GM06990 (cell line): ENCODE results near the gene TLE1.

Experiments used
- DNase-seq: peaks from one replicate; pipeline ENCODE4 v3.0.0-alpha.2; 2011; ENCODE audit not compliant: insufficient read length; ENCODE audit errors: extremely low read depth
- H3K27me3 ChIP-seq: replicated peaks from 2 replicates; pipeline ENCODE4 v1.6.0; 2011; ENCODE audit warnings: low read length; ENCODE audit not compliant: control insufficient read depth, insufficient read depth
- H3K36me3 ChIP-seq: 2 replicates; pipeline ENCODE4 v1.5.1; 2011; ENCODE audit warnings: low read length; ENCODE audit not compliant: control insufficient read depth, insufficient read depth
- H3K4me3 ChIP-seq: replicated peaks from 2 replicates; pipeline ENCODE4 v1.5.1; 2011; ENCODE audit warnings: low read depth, mild to moderate bottlenecking, control low read depth, low read length
- TF ChIP-seq, protein P1 (sequence below): IDR thresholded peaks from 2 replicates; pipeline ENCODE4 v1.5.1; 2011; ENCODE audit warnings: low read length, control low read depth, mild to moderate bottlenecking, inconsistent platforms; ENCODE audit not compliant: insufficient read depth, poor library complexity, severe bottlenecking

Gene TLE1

GRCh38 chr9:81653240-81653639, 36.1 kb downstream of the TLE1 start:
- Histone ChIP-seq H3K4me3 (no peak overlapping the region), H3K27me3 (no peaks in the 10 kb centered on the region), H3K36me3 (no peaks in the 10 kb centered on the region)
- DNase-seq, result no peak
- TF ChIP-seq, protein P1, sequence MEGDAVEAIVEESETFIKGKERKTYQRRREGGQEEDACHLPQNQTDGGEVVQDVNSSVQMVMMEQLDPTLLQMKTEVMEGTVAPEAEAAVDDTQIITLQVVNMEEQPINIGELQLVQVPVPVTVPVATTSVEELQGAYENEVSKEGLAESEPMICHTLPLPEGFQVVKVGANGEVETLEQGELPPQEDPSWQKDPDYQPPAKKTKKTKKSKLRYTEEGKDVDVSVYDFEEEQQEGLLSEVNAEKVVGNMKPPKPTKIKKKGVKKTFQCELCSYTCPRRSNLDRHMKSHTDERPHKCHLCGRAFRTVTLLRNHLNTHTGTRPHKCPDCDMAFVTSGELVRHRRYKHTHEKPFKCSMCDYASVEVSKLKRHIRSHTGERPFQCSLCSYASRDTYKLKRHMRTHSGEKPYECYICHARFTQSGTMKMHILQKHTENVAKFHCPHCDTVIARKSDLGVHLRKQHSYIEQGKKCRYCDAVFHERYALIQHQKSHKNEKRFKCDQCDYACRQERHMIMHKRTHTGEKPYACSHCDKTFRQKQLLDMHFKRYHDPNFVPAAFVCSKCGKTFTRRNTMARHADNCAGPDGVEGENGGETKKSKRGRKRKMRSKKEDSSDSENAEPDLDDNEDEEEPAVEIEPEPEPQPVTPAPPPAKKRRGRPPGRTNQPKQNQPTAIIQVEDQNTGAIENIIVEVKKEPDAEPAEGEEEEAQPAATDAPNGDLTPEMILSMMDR, result no peak

DNA sequence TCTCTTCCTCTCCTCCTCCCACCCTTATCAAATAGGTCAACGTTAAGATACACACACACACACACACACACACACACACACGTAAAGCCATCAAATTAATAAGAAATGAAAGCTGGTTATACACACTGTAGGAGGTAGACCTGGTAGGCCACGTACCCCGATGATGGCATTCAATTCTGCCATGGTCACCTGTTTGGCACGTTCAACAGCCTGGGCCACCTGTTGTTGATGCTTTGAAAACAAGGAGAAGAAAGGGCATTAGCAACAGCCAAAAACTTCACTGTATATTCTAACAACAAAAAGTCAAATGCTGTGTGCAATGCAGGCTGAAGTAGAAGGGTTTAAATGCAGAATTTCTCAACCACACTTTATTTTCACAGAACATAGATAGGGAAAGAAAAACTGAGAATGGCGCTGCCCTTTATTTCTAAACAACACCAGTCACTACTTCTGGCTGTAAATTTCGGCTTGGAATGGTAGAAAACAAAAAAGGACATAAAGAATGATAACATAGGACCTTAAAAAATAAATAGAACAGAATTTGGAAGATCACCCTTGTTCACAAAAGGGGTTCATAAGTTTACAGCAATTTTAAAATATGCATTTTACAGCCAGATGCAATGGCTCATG, 37.2 kb downstream of the TLE1 start:
- no peak overlapping the region for H3K4me3 ChIP-seq
- H3K27me3 ChIP-seq, result no peaks in the 10 kb centered on the region
- H3K36me3 ChIP-seq, result no peaks in the 10 kb centered on the region
- DNase-seq, result no peak
- TF ChIP-seq, protein P1, result no peak

GRCh38 chr9:81650586-81651515, 38.5 kb downstream of the TLE1 start:
- TF ChIP-seq, protein P1, result no peak
- DNase-seq, result no peak
- Histone ChIP-seq H3K27me3 (no peaks in the 10 kb centered on the region), H3K4me3 (no peak overlapping the region), H3K36me3 (no peaks in the 10 kb centered on the region)

- no peaks in the 10 kb centered on the region for H3K27me3 ChIP-seq
- TF ChIP-seq, protein P1, result no peak
- H3K36me3 ChIP-seq, result no peaks in the 10 kb centered on the region
- no peak for DNase-seq
- no peak overlapping the region for H3K4me3 ChIP-seq
Observed at GRCh38 chr9:81649475-81650240, 39.7 kb downstream of the TLE1 start.

DNA sequence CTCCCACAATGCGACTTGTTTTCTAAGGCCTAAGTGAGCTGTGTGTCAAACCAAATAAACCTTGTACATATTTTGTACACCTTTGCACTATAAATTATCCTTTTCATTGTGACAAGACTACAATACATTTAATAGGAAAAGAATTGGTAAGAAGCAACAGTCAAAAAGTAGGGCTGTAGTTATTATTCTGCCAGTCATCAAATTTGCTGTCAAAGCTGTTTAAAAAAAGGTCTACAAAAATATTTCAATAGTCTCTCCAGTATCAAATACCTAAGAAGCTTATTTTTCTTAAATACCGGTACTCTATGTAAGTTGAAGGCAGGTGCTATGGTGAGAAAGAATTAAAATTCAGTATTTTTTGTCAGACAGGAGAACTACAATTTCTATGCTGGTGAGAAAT, 40.5 kb downstream of the TLE1 start:
- DNase-seq, result no peak
- Histone ChIP-seq H3K36me3 (no peaks in the 10 kb centered on the region), H3K27me3 (no peaks in the 10 kb centered on the region), H3K4me3 (no peak overlapping the region)
- TF ChIP-seq, protein P1, result no peak
